Posterior cingulate gyrus (tissue), 11 donors: ENCODE results near the gene PCBP2.
A peak's percentile ranks its signal among the peaks of the same experiment; 100 is the strongest.
"Not testable (repeated sequence)": the region's sequence is repeated elsewhere in the genome, so short reads cannot be mapped to it uniquely, and the experiment has no call there.

Experiments used
- DNase-seq, 10 donors: peaks; one replicate each; pipeline versions ENCODE4 v3.0.0 to v3.0.0-alpha.2; 2020 to 2021; ENCODE audit warnings: mixed read lengths in 3 of 10
- intact Hi-C: fragments of 100-400 bp; cut with DNase I; formaldehyde crosslinking; loops from one replicate; pipeline ENCODE4 v1.15.1; 2023

PCBP2 gene

DNA sequence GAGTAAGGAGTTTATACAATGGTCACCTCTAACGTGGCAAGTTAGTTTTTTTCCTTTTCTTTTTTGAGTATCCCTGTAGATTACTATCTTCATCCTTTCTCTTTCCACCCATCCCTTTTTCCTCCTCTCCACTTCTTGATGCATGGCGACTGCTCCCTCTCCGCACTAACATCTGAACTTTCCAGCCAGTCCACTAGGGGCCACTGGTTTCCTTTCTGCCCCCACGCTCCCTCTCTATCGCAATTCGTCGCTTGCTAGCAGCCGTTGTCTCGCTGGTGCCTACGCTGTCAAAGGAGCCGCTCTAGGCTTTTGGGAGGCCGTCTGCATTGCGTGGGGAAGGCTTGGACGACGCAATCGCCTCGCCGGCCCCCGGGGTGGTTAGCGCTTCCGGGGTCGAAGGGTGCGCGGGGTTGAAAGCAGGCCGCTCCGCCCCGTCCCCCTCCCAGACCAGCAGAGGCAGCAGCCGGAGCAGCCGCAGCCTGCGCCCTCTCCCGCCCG is at the start of gene PCBP2:
Gene PCBP2, plus strand, starts transcription at position 442 of the 498 bp plus-strand sequence. CDS start 2,699 bp downstream, outside the sequence.
- intact Hi-C loops, result loop anchor here (2.0 kb wide), 1 partner anchor 49 kb away; the partner anchor contains the start of gene TARBP2
- peak; percentile 97 to 100 (median 99) for DNase-seq

DNA sequence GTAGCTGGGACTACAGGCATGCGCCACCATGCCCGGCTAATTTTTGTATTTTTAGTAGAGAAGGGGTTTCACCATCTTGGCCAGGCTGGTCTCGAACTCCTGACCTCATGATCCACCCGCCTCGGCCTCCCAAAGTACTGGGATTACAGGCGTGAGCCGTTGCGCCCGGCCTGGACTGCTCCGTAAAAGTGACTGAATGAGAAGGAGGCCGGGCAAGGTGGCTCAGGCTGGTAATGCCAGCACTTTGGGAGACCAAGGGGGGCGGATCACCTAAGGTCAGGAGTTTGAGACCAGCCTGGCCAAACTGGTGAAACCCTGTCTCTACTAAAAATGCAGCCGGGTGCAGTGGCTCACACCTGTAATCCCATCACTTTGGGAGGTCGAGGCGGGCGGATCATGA is 49.6 kb upstream of the PCBP2 start:
- intact Hi-C loops, DNase-seq: not testable (repeated sequence)

DNA sequence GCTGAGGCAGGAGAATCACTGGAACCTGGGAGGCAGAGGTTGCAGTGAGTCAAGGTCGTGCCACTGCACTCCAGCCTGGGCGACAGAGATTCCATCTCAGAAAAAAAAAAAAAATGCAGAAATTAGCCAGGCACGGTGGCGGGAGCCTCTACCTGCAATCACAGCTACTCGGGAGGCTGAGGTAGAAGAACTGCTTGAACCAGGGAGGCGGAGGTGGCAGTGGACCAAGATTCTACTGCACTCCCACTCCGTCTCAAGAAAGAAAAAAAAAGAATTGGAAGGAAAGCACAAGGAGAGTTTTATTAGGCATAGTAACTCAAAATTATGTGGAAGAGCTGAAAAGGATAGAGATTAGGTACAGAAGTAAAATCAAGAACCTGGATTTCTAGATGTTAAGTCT is 49.0 kb upstream of the PCBP2 start:
- intact Hi-C loops, result no loop called here
- DNase-seq, result no peak

DNA sequence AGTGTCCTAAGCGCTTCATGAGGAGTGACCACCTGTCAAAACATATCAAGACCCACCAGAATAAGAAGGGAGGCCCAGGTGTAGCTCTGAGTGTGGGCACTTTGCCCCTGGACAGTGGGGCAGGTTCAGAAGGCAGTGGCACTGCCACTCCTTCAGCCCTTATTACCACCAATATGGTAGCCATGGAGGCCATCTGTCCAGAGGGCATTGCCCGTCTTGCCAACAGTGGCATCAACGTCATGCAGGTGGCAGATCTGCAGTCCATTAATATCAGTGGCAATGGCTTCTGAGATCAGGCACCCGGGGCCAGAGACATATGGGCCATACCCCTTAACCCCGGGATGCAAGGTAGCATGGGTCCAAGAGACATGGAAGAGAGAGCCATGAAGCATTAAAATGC is 41.0 kb upstream of the PCBP2 start:
- DNase-seq, result peak in 1 of 10 donors; percentile 45
- intact Hi-C loops, result no loop called here

DNA sequence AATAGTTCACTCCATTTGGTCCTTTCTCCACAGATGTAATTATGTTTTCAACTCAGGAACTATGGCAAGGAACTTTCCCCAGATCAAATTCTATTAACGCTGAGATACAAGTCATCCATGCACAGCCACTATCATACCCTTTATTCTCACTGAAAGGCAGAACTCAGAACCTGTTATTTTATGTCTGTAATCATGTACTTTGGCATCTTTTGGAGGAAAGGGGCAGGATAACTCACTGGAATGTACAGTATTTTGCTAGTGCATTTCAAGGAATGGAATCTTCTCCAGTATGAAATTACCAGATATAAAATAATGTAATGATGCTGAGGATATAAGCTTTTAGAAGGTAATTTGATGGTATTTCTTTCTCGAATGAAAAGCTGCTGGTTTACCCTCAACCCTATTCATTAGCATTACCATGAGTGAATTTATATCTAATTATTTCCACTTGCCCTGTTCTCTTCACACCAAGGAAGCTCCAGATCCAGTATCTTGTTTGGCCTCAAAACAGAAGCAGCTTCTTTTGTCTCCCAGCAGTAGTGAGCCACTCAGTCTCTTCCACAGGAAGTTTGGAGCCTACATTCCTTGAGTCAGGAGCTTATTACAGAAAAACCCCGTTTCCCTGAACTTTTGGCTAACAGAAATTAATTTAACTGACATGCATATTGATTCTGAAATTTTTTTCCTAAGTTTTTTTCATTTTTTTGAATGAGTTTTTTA is 38.3 kb upstream of the PCBP2 start:
- DNase-seq, result no peak
- intact Hi-C loops, result no loop called here

DNA sequence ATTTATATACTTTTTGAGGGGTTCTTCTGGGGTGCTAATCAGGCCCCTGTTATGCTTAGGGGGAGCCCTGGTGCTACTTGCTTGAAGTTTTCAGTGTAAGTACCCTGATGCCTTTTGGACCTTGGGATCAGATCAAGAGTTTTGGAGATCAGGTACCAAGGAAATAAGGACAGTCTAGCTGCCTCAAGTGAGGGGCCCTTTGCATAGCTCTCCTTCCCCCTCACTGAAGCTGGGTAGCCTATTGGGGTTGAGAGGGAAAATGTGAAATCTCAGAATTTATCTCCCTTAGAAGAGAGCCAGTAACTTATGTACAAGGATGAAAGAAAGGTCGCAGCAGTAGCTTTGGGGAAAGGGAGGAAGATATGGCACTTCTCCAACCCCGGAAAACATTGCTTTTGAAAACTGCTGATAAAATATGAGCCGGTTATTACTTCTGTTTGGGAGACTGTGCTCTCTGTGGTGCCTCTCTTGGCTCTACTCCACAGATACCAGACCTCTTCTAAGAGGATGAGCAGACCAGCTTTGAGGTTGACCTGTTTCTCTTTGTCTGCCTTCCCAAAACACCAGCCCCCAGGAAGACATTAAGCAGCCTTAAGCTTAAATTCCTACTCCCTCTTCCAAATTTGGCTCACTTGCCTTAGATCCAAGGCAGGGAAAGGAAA is 37.0 kb upstream of the PCBP2 start:
- DNase-seq, result no peak
- intact Hi-C loops, result no loop called here

DNA sequence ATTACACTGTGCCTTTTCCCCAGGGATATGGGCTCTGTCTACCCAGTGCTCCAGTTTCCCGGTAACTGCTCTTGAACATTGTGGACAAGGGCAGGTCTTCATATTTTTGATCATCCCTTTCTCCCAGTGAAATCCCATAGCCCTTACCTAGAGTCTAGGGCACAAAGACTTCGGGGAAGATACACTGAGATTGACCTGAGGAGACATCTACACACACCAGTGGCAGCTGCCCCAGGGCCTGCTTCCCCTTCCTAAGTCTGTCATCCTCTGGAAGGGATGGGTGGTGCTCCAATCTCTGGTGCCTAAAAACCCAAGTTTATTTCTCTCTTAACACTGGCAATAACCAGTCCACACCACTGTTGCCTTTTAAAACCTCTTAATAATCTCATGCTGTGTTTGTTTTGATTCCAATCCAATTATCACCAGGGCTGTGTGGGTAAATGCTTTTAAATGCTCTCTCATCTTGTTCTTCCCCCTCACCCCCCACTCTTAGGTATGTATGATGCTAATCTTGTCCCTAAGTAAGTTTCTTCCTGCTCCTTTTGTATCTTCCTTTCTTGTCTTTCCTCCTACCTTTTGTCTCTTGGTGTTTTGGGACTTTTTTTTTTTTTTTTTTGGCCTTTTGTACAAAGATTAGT is 36.0 kb upstream of the PCBP2 start:
- peak in 1 of 10 donors; percentile 38 for DNase-seq
- intact Hi-C loops, result not testable (repeated sequence)

DNA sequence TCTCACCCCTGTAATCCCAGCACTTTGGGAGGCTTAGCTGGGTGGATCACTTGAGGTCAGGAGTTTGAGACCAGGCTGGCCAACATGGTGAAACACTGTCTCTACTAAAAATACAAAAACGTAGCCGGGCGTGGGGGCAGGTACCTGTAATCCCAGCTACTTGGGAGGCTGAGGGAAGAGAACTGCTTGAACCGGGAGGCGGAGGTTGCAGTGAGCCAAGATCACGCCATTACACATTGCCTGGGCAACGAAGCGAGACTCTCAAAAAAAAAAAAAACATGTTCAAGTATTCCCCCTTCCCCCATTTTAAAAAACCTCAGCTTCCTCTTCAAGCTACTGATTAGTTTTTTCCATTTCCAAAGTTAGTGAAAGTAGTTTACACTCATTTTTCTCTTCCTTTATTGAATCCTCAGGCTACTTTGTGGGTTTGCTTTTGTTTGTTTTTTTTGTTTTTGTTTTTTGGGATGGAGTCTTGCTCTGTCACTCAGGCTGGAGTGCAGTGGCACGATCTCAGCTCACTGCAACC is 34.5 kb upstream of the PCBP2 start:
- intact Hi-C loops, result not testable (repeated sequence)
- peak in 2 of 10 donors; percentile 20 to 24 for DNase-seq

DNA sequence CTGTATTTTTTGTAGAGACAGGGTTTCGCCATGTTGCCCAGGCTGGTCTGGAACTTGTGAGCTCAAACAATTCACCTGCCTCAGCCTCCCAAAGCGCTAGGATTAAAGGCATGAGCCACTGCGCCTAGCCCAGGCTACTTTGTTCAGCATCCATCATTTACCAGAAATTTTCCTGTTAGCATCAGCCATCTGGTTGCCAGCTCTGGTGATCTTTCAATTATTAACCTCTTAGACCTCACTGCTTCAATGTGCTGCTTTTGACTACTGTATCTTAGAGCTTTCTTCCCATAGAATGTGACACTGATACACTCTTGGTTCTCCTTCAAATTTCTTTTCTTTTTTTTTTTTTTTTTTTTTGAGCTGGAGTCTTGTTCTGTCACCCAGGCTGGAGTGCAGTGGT is 33.7 kb upstream of the PCBP2 start:
- peak in 2 of 10 donors; percentile 36 to 46 for DNase-seq
- intact Hi-C loops, result no loop called here

DNA sequence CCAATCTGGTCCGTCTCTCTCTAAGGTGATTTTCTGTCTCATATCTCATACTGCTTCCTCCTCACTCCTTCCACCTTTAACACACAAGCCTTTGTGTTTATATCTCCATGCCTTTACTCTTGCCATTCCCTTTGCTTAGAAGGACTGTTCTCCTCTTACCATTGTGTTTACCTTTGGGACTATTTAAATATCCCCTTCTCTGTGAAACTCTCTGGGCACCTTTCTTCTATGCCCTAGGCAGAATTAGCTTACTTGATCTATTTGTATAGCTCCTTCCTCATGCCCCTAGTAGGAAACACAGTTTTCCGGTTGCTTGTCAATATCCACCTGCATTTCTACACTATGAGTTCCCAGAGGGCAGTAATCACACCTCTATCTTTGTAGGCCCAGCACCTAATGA is 32.1 kb upstream of the PCBP2 start:
- DNase-seq, result no peak
- intact Hi-C loops, result no loop called here

DNA sequence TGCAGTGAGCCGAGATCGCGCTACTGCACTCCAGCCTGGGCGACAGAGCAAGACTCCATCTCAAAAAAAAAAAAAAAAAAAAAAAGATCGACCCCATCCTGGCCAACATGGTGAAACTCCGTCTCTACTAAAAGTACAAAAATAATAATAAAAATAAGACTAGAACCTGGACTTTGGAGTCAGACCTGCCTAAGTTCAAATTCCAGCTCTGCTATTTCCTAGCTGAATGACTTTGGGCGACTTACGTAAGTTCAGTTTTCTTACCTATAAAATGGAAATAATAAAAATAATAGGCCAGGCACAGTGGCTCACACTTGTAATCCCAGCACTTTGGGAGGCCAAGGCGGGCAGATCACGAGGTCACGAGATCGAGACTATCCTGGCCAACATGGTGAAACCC is 29.7 kb upstream of the PCBP2 start:
- DNase-seq, intact Hi-C loops: not testable (repeated sequence)

DNA sequence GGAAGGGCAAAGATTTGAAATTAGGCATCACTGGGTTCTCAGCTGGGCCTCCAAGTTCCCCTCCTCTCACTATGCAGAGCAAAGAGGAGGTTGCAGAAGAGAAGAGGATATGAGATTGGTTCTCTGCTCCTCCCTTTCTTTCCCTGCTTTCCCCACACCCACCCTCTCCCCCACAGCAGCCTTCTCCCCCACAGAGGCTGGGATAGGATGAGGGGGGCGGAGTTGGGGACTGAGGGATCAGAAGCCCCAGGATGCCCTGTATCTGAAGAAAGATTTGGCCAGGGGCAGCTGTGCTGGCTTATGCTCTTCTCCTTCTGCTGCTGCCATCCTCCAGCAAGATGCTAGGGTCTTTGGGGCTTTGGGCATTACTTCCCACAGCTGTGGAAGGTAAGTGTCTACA is 28.3 kb upstream of the PCBP2 start, which contains the start of gene AMHR2:
Gene AMHR2, plus strand, starts transcription at position 259 of the 400 bp plus-strand sequence. Its CDS starts 80 bp downstream, at position 339.
- DNase-seq, result no peak
- intact Hi-C loops, result no loop called here

DNA sequence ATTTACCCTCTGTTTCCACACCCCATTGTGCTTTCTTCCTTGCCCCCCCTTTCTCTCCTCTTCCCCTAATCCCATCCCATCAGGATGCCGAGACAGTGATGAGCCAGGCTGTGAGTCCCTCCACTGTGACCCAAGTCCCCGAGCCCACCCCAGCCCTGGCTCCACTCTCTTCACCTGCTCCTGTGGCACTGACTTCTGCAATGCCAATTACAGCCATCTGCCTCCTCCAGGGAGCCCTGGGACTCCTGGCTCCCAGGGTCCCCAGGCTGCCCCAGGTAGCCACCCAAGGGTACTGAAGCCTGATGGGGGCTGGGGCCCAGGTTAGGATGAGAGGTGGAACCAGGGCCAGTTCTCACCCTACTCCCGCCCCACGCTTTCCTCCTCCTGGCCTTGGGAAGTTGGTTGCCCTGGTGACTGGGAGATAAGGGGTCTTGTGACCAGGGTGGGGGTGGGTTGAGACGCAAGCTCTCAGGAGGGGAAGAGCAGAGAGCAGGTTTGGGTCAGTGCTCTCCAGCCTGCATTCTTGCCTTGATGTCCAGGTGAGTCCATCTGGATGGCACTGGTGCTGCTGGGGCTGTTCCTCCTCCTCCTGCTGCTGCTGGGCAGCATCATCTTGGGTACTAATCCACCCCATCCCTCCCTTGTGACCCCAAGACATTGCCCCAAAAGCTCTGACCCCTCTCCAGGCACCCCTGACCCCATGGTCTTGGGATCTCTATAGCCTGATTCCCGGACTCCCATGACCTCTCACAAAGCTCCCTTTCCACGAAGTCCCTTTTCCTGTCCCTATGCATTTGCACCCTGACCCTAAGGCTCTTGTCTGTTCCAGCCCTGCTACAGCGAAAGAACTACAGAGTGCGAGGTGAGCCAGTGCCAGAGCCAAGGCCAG is 27.0 kb upstream of the PCBP2 start:
- intact Hi-C loops, result no loop called here
- DNase-seq, result no peak

DNA sequence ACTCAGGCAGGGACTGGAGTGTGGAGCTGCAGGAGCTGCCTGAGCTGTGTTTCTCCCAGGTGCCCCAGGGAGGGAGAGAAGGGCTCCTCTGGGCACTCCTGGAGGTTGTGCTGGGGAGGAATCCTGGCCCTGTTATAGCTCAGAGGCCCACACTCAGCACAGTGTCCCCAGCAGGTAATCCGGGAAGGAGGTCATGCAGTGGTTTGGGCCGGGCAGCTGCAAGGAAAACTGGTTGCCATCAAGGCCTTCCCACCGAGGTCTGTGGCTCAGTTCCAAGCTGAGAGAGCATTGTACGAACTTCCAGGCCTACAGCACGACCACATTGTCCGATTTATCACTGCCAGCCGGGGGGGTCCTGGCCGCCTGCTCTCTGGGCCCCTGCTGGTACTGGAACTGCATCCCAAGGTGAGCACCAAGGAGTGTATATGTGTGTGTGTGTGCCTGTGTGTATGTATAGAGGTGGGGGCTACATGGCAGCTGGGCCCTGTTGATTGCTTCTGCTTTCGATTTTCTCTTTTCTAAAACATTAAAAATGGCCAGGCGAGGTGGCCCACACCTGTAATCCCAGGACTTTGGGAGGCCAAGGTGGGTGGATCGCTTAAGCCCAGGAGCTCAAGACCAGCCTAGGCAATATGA is 26.3 kb upstream of the PCBP2 start:
- intact Hi-C loops, result no loop called here
- DNase-seq, result peak in 1 of 10 donors; percentile 49

DNA sequence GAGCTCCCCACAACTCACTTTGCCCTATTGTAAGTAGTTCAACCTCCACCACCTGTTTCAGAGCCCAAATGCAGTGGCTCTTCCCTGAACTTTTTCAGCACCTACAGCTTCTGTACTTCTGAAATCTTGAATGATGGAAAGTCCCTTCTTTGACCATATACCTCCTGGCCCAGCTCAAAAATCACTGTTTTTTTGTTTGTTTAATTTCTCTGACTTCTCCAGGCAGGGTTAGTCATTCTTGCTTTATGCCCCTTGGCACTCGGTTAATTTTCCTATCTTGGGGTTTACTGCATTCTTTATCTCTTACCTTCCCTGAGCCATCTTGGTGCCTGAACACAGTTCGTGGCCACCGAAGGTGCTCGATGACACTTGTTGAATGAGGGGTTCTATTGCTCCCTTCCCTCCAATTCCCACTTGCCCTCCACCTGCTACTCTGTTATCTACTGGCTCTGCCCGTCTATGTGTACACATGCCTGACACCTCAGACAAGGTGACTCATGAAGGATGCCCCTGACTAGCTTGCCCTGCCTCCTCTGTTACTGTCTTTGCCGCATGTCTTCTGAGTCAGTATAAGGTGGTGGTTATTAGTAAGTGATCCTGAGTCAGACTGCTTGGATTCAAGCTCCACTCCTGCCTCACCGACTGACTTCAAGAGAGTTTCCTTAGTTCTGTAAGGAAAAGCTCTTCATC is 23.9 kb upstream of the PCBP2 start:
- intact Hi-C loops, result no loop called here
- no peak for DNase-seq

DNA sequence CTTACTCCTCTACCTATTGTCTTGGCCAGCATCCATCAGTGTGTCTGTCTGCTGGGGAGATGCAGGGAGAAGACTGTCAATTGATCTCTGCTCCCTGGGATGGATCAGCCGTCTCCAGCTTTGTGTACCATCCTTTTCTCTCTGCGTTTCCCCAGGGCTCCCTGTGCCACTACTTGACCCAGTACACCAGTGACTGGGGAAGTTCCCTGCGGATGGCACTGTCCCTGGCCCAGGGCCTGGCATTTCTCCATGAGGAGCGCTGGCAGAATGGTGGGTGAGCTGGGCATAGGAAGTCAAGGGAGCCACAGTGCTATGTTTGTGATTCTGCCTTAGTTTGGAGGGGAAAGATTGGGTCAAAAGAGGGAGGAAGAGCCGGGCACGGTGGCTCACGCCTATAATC is 23.2 kb upstream of the PCBP2 start:
- no peak for DNase-seq
- intact Hi-C loops, result no loop called here

DNA sequence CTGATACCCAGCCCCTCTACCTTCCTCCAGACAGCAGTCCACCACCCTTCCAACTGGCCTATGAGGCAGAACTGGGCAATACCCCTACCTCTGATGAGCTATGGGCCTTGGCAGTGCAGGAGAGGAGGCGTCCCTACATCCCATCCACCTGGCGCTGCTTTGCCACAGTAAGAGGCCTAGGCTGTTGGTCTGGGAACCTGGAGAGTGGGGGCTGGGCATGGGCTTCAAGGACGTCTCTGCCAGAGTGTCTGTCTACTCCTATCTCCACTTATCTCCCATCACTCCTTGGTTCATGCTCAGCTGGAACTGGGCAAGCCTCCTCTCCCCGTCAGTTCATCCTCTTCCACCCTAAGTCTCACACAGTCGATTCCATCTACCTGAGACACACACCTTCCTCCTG is 21.8 kb upstream of the PCBP2 start:
- DNase-seq, result no peak
- intact Hi-C loops, result no loop called here

DNA sequence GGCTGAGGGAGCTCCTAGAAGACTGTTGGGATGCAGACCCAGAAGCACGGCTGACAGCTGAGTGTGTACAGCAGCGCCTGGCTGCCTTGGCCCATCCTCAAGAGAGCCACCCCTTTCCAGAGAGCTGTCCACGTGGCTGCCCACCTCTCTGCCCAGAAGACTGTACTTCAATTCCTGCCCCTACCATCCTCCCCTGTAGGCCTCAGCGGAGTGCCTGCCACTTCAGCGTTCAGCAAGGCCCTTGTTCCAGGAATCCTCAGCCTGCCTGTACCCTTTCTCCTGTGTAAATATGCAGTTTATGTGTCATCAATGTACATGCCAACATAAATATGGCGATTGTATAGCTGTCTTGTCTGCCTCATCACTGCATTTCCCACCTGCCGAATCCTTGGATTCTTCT is 20.7 kb upstream of the PCBP2 start:
- DNase-seq, result no peak
- intact Hi-C loops, result no loop called here

DNA sequence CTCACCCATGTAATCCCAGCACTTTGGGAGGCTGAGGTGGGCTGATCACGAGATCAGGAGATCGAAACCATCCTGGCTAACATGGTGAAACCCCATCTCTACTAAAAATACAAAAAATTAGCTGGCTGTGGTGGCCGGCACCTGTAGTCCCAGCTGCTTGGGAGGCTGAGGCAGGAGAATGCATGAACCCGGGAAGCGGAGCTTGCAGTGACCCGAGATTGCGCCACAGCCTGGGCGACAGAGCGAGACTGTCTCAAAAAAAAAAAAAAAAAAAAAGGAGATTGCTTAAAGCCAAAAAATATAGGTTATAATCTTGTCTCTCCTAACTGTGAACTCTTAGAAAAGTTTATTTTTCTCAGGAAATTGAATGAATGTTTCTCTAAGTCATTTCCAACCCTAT is 16.6 kb upstream of the PCBP2 start:
- DNase-seq, intact Hi-C loops: not testable (repeated sequence)
